ENCODE data around the gene USP4.
"Not testable (repeated sequence)": the region's sequence is repeated elsewhere in the genome, so short reads cannot be mapped to it uniquely, and the experiment has no call there.

Gene USP4

GRCh38 chr3:49248840-49249227 lies 91.0 kb downstream of the USP4 start:
- DNase-seq (ENCODE audit: low read depth) = peak; percentile 77

- peak; percentile 15 for DNase-seq (ENCODE audit: low read depth)
Observed at GRCh38 chr3:49244581-49245205, 95.2 kb downstream of the USP4 start.

DNA sequence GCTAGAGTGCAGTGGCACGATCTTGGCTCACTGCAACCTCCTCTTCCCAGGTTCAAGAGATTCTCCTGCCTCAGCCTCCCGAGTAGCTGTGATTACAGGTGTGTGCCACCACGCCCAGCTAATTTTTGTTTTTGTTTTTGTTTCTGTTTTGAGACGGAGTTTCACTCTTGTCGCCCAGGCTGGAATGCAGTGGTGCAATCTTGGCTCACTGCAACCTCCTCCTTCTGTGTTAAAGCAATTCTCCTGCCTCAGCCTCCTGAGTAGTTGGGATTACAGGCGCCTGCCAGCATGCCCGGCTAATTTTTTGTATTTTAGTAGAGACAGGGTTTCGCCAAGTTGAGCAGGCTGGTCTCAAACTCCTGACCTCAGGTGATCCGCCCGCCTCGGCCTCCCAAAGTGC lies 99.8 kb downstream of the USP4 start:
- DNase-seq (ENCODE audit: low read depth) = not testable (repeated sequence)

GRCh38 chr3:49238274-49239127 lies 101.4 kb downstream of the USP4 start:
- peak; percentile 92 for DNase-seq (ENCODE audit: low read depth)

DNA sequence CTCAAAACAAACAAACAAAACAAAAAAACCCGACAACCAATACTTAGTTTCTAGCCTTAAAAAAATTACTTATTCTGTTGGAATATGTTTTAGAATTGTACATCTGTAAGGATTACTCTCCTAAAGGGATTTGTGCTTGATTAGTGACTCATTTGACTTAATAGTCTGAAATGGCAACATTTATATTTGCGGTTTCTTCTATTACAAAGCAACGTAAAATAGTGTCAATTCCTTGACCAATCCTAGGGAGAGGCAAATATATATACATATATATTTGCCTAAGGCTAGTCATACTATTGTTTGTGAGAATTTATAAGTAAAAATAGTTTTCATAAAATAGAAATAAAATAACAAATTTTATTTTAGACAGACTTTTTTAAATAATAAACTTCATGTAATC lies 102.5 kb downstream of the USP4 start:
- DNase-seq (ENCODE audit: low read depth) = no peak

GRCh38 chr3:49236226-49236625 lies 103.6 kb downstream of the USP4 start:
- DNase-seq (ENCODE audit: low read depth) = no peak

- not testable (repeated sequence) for DNase-seq (ENCODE audit: low read depth)
Observed at GRCh38 chr3:49228817-49229216, 111.0 kb downstream of the USP4 start.

Data from iris pigment epithelial cell (primary cell).